K562 (cell line): ENCODE measurements around the gene IL1RL1. TPM values are rescaled to one million over a fixed set of nuclear protein-coding genes. Genes with fewer than 3 reads are reported as not detected.
A peak's percentile ranks its signal among the peaks of the same experiment; 100 is the strongest.

ENCODE experiments used
- ATAC-seq: fragments of 200-7000 bp; cut with Tn5 transposase; 3 replicates; pipeline ENCODE4 v1.9.1; 2020; ENCODE audit warnings: moderate library complexity
- BruUV-seq: library from RNA; stranded (reverse); fragments of 400-500 nt; replicated peaks from 2 replicates; lab custom pipeline; 2021; lab: Mats Ljungman, UMichigan
- CTCF ChIA-PET: fragments of 300-600 bp; formaldehyde crosslinking; extraction: SDS; loops from one replicate; lab custom pipeline; 2021; ENCODE audit warnings: low intra/inter-chr PET ratio; lab: Yijun Ruan, JAX
- POLR2A ChIA-PET: fragments of 300-600, 350-650 bp; sonication (Branson Sonifier 250); formaldehyde crosslinking; extraction: SDS; loops from one replicate; lab custom pipeline; 2021; ENCODE audit warnings: antibody characterized with exemption, inconsistent platforms; lab: Yijun Ruan, JAX
- DNase-seq, 4 experiments: peaks; one replicate each; pipeline versions ENCODE4 v3.0.0 to v3.0.0-alpha.2; 2011 to 2018; ENCODE audit warnings: low spot score in 3 of 4, mixed read lengths in 3 of 4; ENCODE audit errors: extremely low read depth in 1 of 4
- FAIRE-seq: peaks from 2 replicates; lab custom pipeline; 2011; peaks lifted over from hg19 to GRCh38; lab: Jason Lieb, UNC
- H2AFZ ChIP-seq: 2 replicates; pipeline ENCODE4 v1.6.0; 2011; ENCODE audit warnings: low read depth, low read length, control low read depth, inconsistent platforms
- H3K27ac ChIP-seq: fragments of 200-600 bp; 3 replicates; pipeline ENCODE4 v1.8.0; 2011; ENCODE audit warnings: low read depth, mild to moderate bottlenecking, control low read depth, inconsistent platforms, low read length, moderate library complexity, mixed read lengths; ENCODE audit errors: extremely low read depth
- H3K27me3 ChIP-seq, 2 experiments: fragments of 300-600 bp in 1 of 2; 2 replicates in 1 of 2; 3 replicates in 1 of 2; pipeline versions ENCODE4 v1.6.0 to v1.8.0; 2011; ENCODE audit warnings: inconsistent platforms in 2 of 2, low read length in 2 of 2, mild to moderate bottlenecking in 1 of 2, mixed read lengths in 1 of 2, moderate library complexity in 1 of 2; ENCODE audit not compliant: control insufficient read depth in 2 of 2, insufficient read depth in 2 of 2
- H3K36me3 ChIP-seq: fragments of 300-600 bp; 3 replicates; pipeline ENCODE4 v1.8.0; 2011; ENCODE audit warnings: mild to moderate bottlenecking, low read length, inconsistent platforms; ENCODE audit not compliant: control insufficient read depth, insufficient read depth
- H3K4me1 ChIP-seq, 2 experiments: fragments of 200-600 bp in 1 of 2; replicated peaks in 1 of 2; 2 replicates in 1 of 2; 3 replicates in 1 of 2; pipeline versions ENCODE4 v1.5.1 to v1.8.0; 2011; ENCODE audit warnings: inconsistent platforms in 2 of 2, low read length in 2 of 2, mild to moderate bottlenecking in 1 of 2, mixed read lengths in 1 of 2, moderate library complexity in 1 of 2; ENCODE audit not compliant: control insufficient read depth in 2 of 2, insufficient read depth in 2 of 2
- H3K4me2 ChIP-seq: 2 replicates; pipeline ENCODE4 v1.6.1; 2011; ENCODE audit warnings: low read length, control low read depth, inconsistent platforms, mixed read lengths; ENCODE audit not compliant: insufficient read depth
- H3K4me3 ChIP-seq: fragments of 200-600 bp; sonication (generic), shearing (Covaris generic); 2 replicates; pipeline ENCODE4 v1.5.1; 2016; ENCODE audit warnings: control low read depth, inconsistent platforms
- H3K79me2 ChIP-seq: fragments of 200-600 bp; 3 replicates; pipeline ENCODE4 v1.8.0; 2011; ENCODE audit warnings: low read length, inconsistent platforms; ENCODE audit not compliant: control insufficient read depth, insufficient read depth
- H3K9ac ChIP-seq, 2 experiments: 2 replicates each; pipeline versions ENCODE4 v1.6.0 to v1.6.1; 2011; ENCODE audit warnings: low read depth in 2 of 2, low read length in 2 of 2, control low read depth in 1 of 2, inconsistent platforms in 1 of 2, mild to moderate bottlenecking in 1 of 2, mixed read lengths in 1 of 2; ENCODE audit not compliant: insufficient read depth in 1 of 2
- H3K9me1 ChIP-seq: one replicate; pipeline ENCODE4 v1.6.0; 2011; ENCODE audit warnings: inconsistent platforms, mild to moderate bottlenecking, low read length, moderate library complexity; ENCODE audit not compliant: control insufficient read depth, insufficient read depth
- H3K9me3 ChIP-seq: replicated peaks from 2 replicates; pipeline ENCODE4 v1.5.1; 2011; ENCODE audit warnings: low read depth, low read length, inconsistent platforms; ENCODE audit not compliant: control insufficient read depth, insufficient read depth
- H4K20me1 ChIP-seq: replicated peaks from 2 replicates; pipeline ENCODE4 v1.6.1; 2011; ENCODE audit warnings: low read length, inconsistent platforms, mixed read lengths; ENCODE audit not compliant: control insufficient read depth, insufficient read depth
- CEBPB ChIP-seq: fragments of 450-650 bp; IDR thresholded peaks from 2 replicates; pipeline ENCODE4 v1.6.1; 2016; ENCODE audit warnings: missing genetic modification characterization, missing compliant biosample characterization
- CEBPG ChIP-seq, 3 experiments: fragments of 200-800 bp in 1 of 3; sonication (Bioruptor generic) in 1 of 3; sonication (generic) in 1 of 3; formaldehyde crosslinking in 1 of 3; IDR thresholded peaks in 2 of 3; conservative IDR thresholded peaks in 1 of 3; 2 replicates each; pipeline versions ENCODE4 v1.6.1 to v1.8.0; 2016 to 2022; ENCODE audit warnings: missing compliant biosample characterization in 2 of 3, missing genetic modification characterization in 2 of 3, mild to moderate bottlenecking in 1 of 3, missing genetic modification reagents in 1 of 3
- REST ChIP-seq, 2 experiments: fragments of 450-650 bp; formaldehyde crosslinking in 1 of 2; IDR thresholded peaks; 2 replicates each; pipeline versions ENCODE4 v1.4.0 to v1.6.1; 2014 to 2020; ENCODE audit warnings: mild to moderate bottlenecking in 2 of 2, borderline replicate concordance in 1 of 2, low read depth in 1 of 2
- ZNF311 ChIP-seq: fragments of 250-450 bp; sonication (Bioruptor Pico); IDR thresholded peaks from 2 replicates; pipeline ENCODE4 v1.4.0; 2020; ENCODE audit warnings: mild to moderate bottlenecking, moderate library complexity
- WGBS: fragments of 100-300 bp; shearing (Covaris generic); methylation state at CpG from one replicate; pipeline ENCODE4 v1.1.6; 2016; ENCODE audit warnings: low coverage, mixed read lengths; ENCODE audit not compliant: insufficient coverage; ENCODE audit errors: missing lambda C conversion rate; 5-methylcytosine and 5-hydroxymethylcytosine counted together
- in situ Hi-C: fragments of 300-500 bp; cut with MboI; formaldehyde crosslinking; loops from 4 replicates; pipeline ENCODE4 v1.15.0; 2018; ENCODE audit warnings: inconsistent platforms, mixed read lengths
- intact Hi-C: fragments of 100-400 bp; cut with micrococcal nuclease; formaldehyde crosslinking; loops from 2 replicates; pipeline ENCODE4 v1.14.2; 2022
- polyA plus RNA-seq, 8 experiments: library from polyadenylated mRNA; depleted of rRNA in 4 of 8; stranded (reverse) in 5 of 8; unstranded in 3 of 8; fragments of >200 nt; fragmentation: Nextera tagmentation in 2 of 8; fragmentation: Illumina TruSeq in 1 of 8; extraction: Ambion mirVana in 2 of 8; extraction: Trizol in 1 of 8; gene quantifications; 2 replicates each; pipeline versions ENCODE4 v1.2.1 to v1.2.3, GENCODE V29; 2011 to 2014; ENCODE audit warnings: inconsistent platforms in 1 of 8, missing spikeins in 1 of 8
- total RNA-seq, 7 experiments: library from RNA; depleted of rRNA in 6 of 7; stranded (reverse); fragments of >200 nt in 6 of 7; fragmentation: Illumina TruSeq in 2 of 7; extraction: Trizol in 2 of 7; gene quantifications; 2 replicates each; pipeline versions ENCODE4 v1.2.1 to v1.2.3, GENCODE V29; 2011 to 2021; ENCODE audit warnings: low replicate concordance in 1 of 7

Gene IL1RL1
- total and polyA plus RNA-seq, 9 of the 15 experiments (the other 6 are each of a cell fraction or from before 2014, with no cell fraction given) = 0.06 to 3.3 (median 0.59) TPM

DNA sequence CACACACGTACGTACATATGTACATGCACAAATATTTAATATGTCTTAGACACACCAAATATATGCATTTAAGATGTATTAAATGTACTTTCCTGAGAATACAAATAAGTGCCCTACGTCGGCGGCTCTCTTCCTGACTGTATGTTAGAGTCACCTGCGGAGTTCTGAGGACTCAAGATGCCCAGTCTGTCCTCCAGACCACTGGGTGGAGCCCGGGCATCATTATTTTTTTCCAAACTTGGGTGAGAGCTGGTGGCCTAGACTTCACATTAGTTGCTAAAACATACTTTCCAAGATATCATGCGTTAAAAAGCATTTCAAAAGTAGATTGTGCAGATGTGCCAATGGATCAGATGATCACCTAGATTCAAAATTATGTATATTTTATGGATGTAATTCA is 47.1 kb downstream of the IL1RL1 start (continued):
- TF ChIP-seq REST (IDR thresholded peaks at IDR 0.05; ENCODE audit: borderline replicate concordance) (peak; percentile 44; the same call in 1 of the 2 replicates), REST (CRISPR knock-in tag; IDR thresholded peaks at IDR 0.05; ENCODE audit: low read depth) (no peak)

GRCh38 chr2:102359527-102359926 is 48.2 kb downstream of the IL1RL1 start:
- H2AFZ ChIP-seq = no peak overlapping the region
- H3K27ac ChIP-seq = no peak overlapping the region
- intact Hi-C loops (loop anchor here (5.0 kb wide), 4 partner anchors 57 to 352 kb away; no protein-coding TSS in a partner anchor), in situ Hi-C loops (loop anchor here (5.0 to 10.0 kb wide), 2 partner anchors 88 to 345 kb away; no protein-coding TSS in a partner anchor)
- ChIA-PET CTCF (no interaction called here), POLR2A (interaction anchor here (1.4 kb wide), 1 partner anchor 24 kb away, joined by 4 read pairs; no protein-coding TSS in a partner anchor)
- H3K9me3 ChIP-seq = no peaks in the 10 kb centered on the region
- no peak overlapping the region for H3K4me3 ChIP-seq
- H4K20me1 ChIP-seq = no peaks in the 10 kb centered on the region
- no peaks in the 10 kb centered on the region for H3K27me3 ChIP-seq
- TF ChIP-seq ZNF311 (CRISPR knock-in tag) (no peak), CEBPB (tag) (peak; percentile 73), CEBPG (CRISPR knock-in tag; IDR thresholded peaks at IDR 0.05) (no peak), CEBPG (tag; conservative IDR thresholded peaks at IDR 0.05 in 1 of 2, IDR thresholded peaks at IDR 0.05 in 1 of 2) (0 out of 4 replicates have a peak, but pooled peaks have one; percentile 18 to 34)
- ATAC-seq (no peak), FAIRE-seq (no peak), DNase-seq (no peak)
- H3K4me2 ChIP-seq = no peak overlapping the region
- H3K9me1 ChIP-seq = no peaks in the 10 kb centered on the region
- H3K4me1 ChIP-seq = peaks cover 0 to 12% of the 10 kb centered on the region in 2 experiments; a peak in 2 of 5 replicates
- no peaks in the 10 kb centered on the region for H3K36me3 ChIP-seq
- H3K79me2 ChIP-seq = no peaks in the 10 kb centered on the region
- 11% methylated on average over 3 of the region's 3 CpGs for WGBS
- H3K9ac ChIP-seq = no peak overlapping the region
- BruUV-seq = no TSS peak
